Activated naive CD4-positive, alpha-beta T cell treated with anti-CD3 and anti-CD28 coated beads, Interleukin-2, amount 10 ng/mL, durations not matched to agents 7 days and 5 days (primary cell): ENCODE data around the gene ALX4.

Source experiments
- CTCF ChIA-PET: fragments of 350-600 bp; sonication (Branson Sonifier 250); formaldehyde crosslinking; loops from one replicate; lab custom pipeline; 2021; ENCODE audit warnings: antibody characterized with exemption; lab: Charles Lee
- DNase-seq: peaks from one replicate; pipeline ENCODE4 v3.0.0-alpha.2; 2020
- H3K27ac Mint-ChIP-seq: one replicate; pipeline ENCODE4 v1.8.0; 2021; ENCODE audit warnings: mild to moderate bottlenecking, moderate library complexity, mixed read lengths
- H3K27me3 Mint-ChIP-seq: one replicate; pipeline ENCODE4 v1.8.0; 2021; ENCODE audit warnings: mild to moderate bottlenecking, mixed read lengths
- H3K36me3 Mint-ChIP-seq: one replicate; pipeline ENCODE4 v1.8.0; 2021; ENCODE audit warnings: mixed read lengths
- H3K4me1 Mint-ChIP-seq: one replicate; pipeline ENCODE4 v1.8.0; 2021; ENCODE audit warnings: mixed read lengths
- H3K4me3 Mint-ChIP-seq: one replicate; pipeline ENCODE4 v1.8.0; 2021; ENCODE audit warnings: mild to moderate bottlenecking, moderate library complexity, mixed read lengths
- H3K9me3 Mint-ChIP-seq: one replicate; pipeline ENCODE4 v1.8.0; 2021; ENCODE audit warnings: mixed read lengths

The ALX4 gene

GRCh38 chr11:44266056-44266780 is 43.7 kb downstream of the ALX4 start:
- H3K27ac Mint-ChIP-seq, result no peak overlapping the region

GRCh38 chr11:44264761-44265160 is 45.2 kb downstream of the ALX4 start:
- H3K27me3 Mint-ChIP-seq, result peaks cover 9% of the 10 kb centered on the region
- H3K4me3 Mint-ChIP-seq, result no peak overlapping the region
- peaks cover 1% of the 10 kb centered on the region for H3K4me1 Mint-ChIP-seq
- DNase-seq, result no peak
- H3K9me3 Mint-ChIP-seq, result no peaks in the 10 kb centered on the region
- CTCF ChIA-PET, result no interaction called here
- H3K27ac Mint-ChIP-seq, result no peak overlapping the region
- no peaks in the 10 kb centered on the region for H3K36me3 Mint-ChIP-seq

More at GRCh38 chr11:44266056-44266780, 43.7 kb downstream of the ALX4 start:
- DNase-seq, result peak; percentile 17
- Mint-ChIP-seq H3K36me3 (no peaks in the 10 kb centered on the region), H3K9me3 (no peaks in the 10 kb centered on the region), H3K4me1 (no peaks in the 10 kb centered on the region), H3K4me3 (no peak overlapping the region), H3K27me3 (peaks cover 9% of the 10 kb centered on the region)
- CTCF ChIA-PET, result interaction anchor here (1.5 kb wide), 1 partner anchor 20 kb away, joined by 4 read pairs; no protein-coding TSS in a partner anchor

- H3K36me3 Mint-ChIP-seq, result no peaks in the 10 kb centered on the region
- peaks cover 4% of the 10 kb centered on the region for H3K4me1 Mint-ChIP-seq
- H3K9me3 Mint-ChIP-seq, result no peaks in the 10 kb centered on the region
- CTCF ChIA-PET, result no interaction called here
- H3K4me3 Mint-ChIP-seq, result no peak overlapping the region
- no peak overlapping the region for H3K27ac Mint-ChIP-seq
- DNase-seq, result no peak
- H3K27me3 Mint-ChIP-seq, result peaks cover 9% of the 10 kb centered on the region
Measured at GRCh38 chr11:44264438-44264749, 45.5 kb downstream of the ALX4 start.

- H3K27ac Mint-ChIP-seq, result no peak overlapping the region
- peaks cover 9% of the 10 kb centered on the region for H3K27me3 Mint-ChIP-seq
- H3K4me3 Mint-ChIP-seq, result no peak overlapping the region
- no peaks in the 10 kb centered on the region for H3K9me3 Mint-ChIP-seq
- H3K4me1 Mint-ChIP-seq, result peaks cover 9% of the 10 kb centered on the region
- DNase-seq, result no peak
- H3K36me3 Mint-ChIP-seq, result no peaks in the 10 kb centered on the region
- CTCF ChIA-PET, result no interaction called here
Measured at GRCh38 chr11:44263738-44264437, 46.1 kb downstream of the ALX4 start.

- CTCF ChIA-PET, result no interaction called here
- H3K27ac Mint-ChIP-seq, result no peak overlapping the region
- peaks cover 9% of the 10 kb centered on the region for H3K27me3 Mint-ChIP-seq
- no peak for DNase-seq
- peaks cover 1% of the 10 kb centered on the region for H3K36me3 Mint-ChIP-seq
- H3K4me3 Mint-ChIP-seq, result no peak overlapping the region
- peaks cover 28% of the 10 kb centered on the region for H3K4me1 Mint-ChIP-seq
- H3K9me3 Mint-ChIP-seq, result no peaks in the 10 kb centered on the region
Measured at GRCh38 chr11:44261800-44262591, 47.9 kb downstream of the ALX4 start.

GRCh38 chr11:44260081-44260480 is 49.9 kb downstream of the ALX4 start:
- CTCF ChIA-PET, result no interaction called here
- no peak overlapping the region for H3K4me3 Mint-ChIP-seq
- H3K27me3 Mint-ChIP-seq, result peaks cover 9% of the 10 kb centered on the region
- no peak for DNase-seq
- H3K4me1 Mint-ChIP-seq, result peaks cover 36% of the 10 kb centered on the region
- H3K9me3 Mint-ChIP-seq, result no peaks in the 10 kb centered on the region
- no peak overlapping the region for H3K27ac Mint-ChIP-seq
- H3K36me3 Mint-ChIP-seq, result peaks cover 1% of the 10 kb centered on the region

- Mint-ChIP-seq H3K36me3 (peaks cover 1% of the 10 kb centered on the region), H3K4me3 (no peak overlapping the region), H3K9me3 (no peaks in the 10 kb centered on the region), H3K4me1 (peaks cover 36% of the 10 kb centered on the region), H3K27ac (no peak overlapping the region), H3K27me3 (peaks cover 9% of the 10 kb centered on the region)
- DNase-seq, result no peak
- CTCF ChIA-PET, result no interaction called here
Measured at GRCh38 chr11:44258839-44259420, 51.0 kb downstream of the ALX4 start.

GRCh38 chr11:44258190-44258489 is 51.8 kb downstream of the ALX4 start:
- H3K27ac Mint-ChIP-seq, result no peak overlapping the region
- CTCF ChIA-PET, result interaction anchor here (1.1 kb wide), 1 partner anchor 164 kb away, joined by 3 read pairs; no protein-coding TSS in a partner anchor
- peaks cover 36% of the 10 kb centered on the region for H3K4me1 Mint-ChIP-seq
- peaks cover 9% of the 10 kb centered on the region for H3K27me3 Mint-ChIP-seq
- no peak for DNase-seq
- no peak overlapping the region for H3K4me3 Mint-ChIP-seq
- H3K9me3 Mint-ChIP-seq, result peaks cover 4% of the 10 kb centered on the region
- H3K36me3 Mint-ChIP-seq, result peaks cover 2% of the 10 kb centered on the region

GRCh38 chr11:44257338-44258189 is 52.4 kb downstream of the ALX4 start:
- Mint-ChIP-seq H3K36me3 (peaks cover 6% of the 10 kb centered on the region), H3K27me3 (peaks cover 7% of the 10 kb centered on the region), H3K4me3 (no peak overlapping the region), H3K27ac (peak overlapping the region; percentile 82), H3K9me3 (peaks cover 10% of the 10 kb centered on the region), H3K4me1 (peaks cover 36% of the 10 kb centered on the region)
- CTCF ChIA-PET, result interaction anchor here (1.1 kb wide), 1 partner anchor 164 kb away, joined by 3 read pairs; no protein-coding TSS in a partner anchor
- no peak for DNase-seq

- peaks cover 18% of the 10 kb centered on the region for H3K9me3 Mint-ChIP-seq
- no peak for DNase-seq
- CTCF ChIA-PET, result interaction anchor here (1.1 kb wide), 1 partner anchor 163 kb away, joined by 3 read pairs; no protein-coding TSS in a partner anchor
- peaks cover 36% of the 10 kb centered on the region for H3K4me1 Mint-ChIP-seq
- H3K4me3 Mint-ChIP-seq, result no peak overlapping the region
- H3K27ac Mint-ChIP-seq, result peak overlapping the region; percentile 82
- peaks cover 12% of the 10 kb centered on the region for H3K36me3 Mint-ChIP-seq
- H3K27me3 Mint-ChIP-seq, result peaks cover 3% of the 10 kb centered on the region
Measured at GRCh38 chr11:44256673-44257291, 53.2 kb downstream of the ALX4 start.

GRCh38 chr11:44255406-44256071 is 54.4 kb downstream of the ALX4 start:
- Mint-ChIP-seq H3K27ac (no peak overlapping the region), H3K4me3 (no peak overlapping the region), H3K36me3 (peaks cover 16% of the 10 kb centered on the region), H3K27me3 (no peaks in the 10 kb centered on the region), H3K4me1 (peaks cover 36% of the 10 kb centered on the region), H3K9me3 (peaks cover 18% of the 10 kb centered on the region)
- DNase-seq, result no peak
- CTCF ChIA-PET, result no interaction called here

- Mint-ChIP-seq H3K36me3 (peaks cover 19% of the 10 kb centered on the region), H3K4me3 (no peak overlapping the region), H3K27ac (no peak overlapping the region), H3K4me1 (peaks cover 19% of the 10 kb centered on the region), H3K27me3 (no peaks in the 10 kb centered on the region), H3K9me3 (peaks cover 18% of the 10 kb centered on the region)
- CTCF ChIA-PET, result no interaction called here
- DNase-seq, result no peak
Measured at GRCh38 chr11:44252999-44253602, 56.8 kb downstream of the ALX4 start.
